GM19438 (cell line): ENCODE measurements around the gene OR5AC2.

Source experiments
- ATAC-seq: cut with Tn5 transposase; IDR thresholded peaks from one replicate; pipeline ENCODE4 v1.9.1; 2021; ENCODE audit warnings: low read depth; ENCODE audit not compliant: unreplicated experiment

OR5AC2 gene, protein sequence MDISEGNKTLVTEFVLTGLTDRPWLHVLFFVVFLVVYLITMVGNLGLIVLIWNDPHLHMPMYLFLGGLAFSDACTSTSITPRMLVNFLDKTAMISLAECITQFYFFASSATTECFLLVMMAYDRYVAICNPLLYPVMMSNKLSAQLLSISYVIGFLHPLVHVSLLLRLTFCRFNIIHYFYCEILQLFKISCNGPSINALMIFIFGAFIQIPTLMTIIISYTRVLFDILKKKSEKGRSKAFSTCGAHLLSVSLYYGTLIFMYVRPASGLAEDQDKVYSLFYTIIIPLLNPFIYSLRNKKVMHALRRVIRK

DNA sequence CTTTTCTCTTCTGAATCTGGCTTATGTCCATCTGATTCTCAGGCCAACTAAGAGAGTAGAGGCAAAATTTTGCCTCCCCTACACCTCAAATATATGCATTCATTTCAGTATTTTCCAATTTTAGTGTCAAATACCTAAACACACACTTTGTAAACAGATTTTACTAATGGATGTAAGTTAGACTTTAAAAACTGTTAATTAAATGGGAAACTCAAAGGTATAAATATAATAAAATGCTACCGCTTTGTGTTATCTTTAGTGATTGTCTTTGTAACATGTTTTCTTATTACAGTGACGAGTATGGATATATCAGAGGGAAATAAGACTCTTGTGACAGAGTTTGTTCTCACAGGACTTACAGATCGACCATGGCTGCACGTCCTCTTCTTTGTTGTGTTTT is at the start of gene OR5AC2:
Gene OR5AC2 (plus strand): TSS at position 301 of the 400 bp plus-strand sequence. CDS start 0 bp downstream, at position 301.
- no peak for ATAC-seq

- no peak for ATAC-seq
Observed at GRCh38 chr3:98038286-98038685, 48.7 kb upstream of the OR5AC2 start.

DNA sequence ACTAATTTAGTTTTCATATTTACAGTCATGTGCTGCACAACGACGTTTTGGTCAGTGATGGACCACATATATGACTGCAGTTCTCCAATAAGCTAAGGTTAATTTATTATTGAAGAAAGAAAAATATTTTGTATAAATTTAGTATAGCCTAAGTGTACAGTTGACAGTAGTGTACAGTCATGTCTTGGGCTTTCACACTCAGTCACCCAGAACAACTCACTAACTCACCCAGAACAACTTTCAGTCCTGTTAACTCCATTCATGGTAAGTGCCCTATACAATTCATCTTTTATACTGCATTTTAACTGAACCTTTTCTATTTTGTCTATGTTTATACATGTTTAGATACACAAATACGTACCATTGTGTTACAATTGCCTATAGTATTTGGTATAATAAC is 48.1 kb upstream of the OR5AC2 start:
- ATAC-seq, result no peak

GRCh38 chr3:98039322-98040024 is 47.5 kb upstream of the OR5AC2 start:
- ATAC-seq, result peak; percentile 95

DNA sequence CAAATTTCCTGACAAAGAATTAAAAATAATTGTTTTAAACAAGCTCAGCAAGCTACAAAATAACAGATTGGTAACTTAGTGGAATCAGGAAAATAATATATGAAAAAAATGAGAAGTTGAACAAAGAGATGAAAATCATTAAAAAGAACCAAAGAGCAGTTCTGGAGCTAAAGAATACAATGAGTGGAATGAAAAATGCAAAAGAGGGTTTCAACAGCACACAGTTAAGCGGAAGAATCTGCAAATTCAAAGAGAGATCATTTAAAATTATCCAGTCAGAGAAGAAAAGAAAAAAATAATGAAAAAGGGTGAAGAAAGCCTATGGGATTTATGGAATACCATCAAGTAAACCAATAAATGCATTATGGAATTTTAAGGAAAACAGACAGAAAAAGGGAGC is 45.6 kb upstream of the OR5AC2 start:
- no peak for ATAC-seq

GRCh38 chr3:98048586-98048985 is 38.4 kb upstream of the OR5AC2 start:
- no peak for ATAC-seq

- ATAC-seq, result no peak
Observed at GRCh38 chr3:98049271-98049670, 37.7 kb upstream of the OR5AC2 start.

GRCh38 chr3:98056035-98056434 is 30.9 kb upstream of the OR5AC2 start:
- ATAC-seq, result no peak

- no peak for ATAC-seq
Observed at GRCh38 chr3:98057631-98058030, 29.3 kb upstream of the OR5AC2 start.

GRCh38 chr3:98058244-98058960 is 28.6 kb upstream of the OR5AC2 start:
- no peak for ATAC-seq

DNA sequence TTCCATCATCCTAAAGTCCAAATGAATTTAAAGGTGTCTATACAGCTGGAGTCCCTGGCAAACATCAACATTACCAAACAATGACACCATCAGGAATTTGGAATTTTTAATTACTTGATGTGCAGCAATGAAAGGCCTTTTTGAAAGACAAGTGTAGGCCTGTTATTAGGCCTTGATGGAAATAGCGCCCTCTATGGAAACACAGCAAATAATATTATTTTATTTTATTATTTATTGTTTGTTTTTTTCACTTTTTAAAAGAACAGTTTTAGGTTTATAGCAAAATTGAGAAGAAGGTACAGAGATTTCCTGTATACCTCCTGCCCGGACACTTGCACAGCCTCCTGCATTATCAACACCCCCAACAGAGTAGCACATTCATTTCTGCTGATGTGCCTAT is 18.1 kb upstream of the OR5AC2 start:
- ATAC-seq, result no peak

DNA sequence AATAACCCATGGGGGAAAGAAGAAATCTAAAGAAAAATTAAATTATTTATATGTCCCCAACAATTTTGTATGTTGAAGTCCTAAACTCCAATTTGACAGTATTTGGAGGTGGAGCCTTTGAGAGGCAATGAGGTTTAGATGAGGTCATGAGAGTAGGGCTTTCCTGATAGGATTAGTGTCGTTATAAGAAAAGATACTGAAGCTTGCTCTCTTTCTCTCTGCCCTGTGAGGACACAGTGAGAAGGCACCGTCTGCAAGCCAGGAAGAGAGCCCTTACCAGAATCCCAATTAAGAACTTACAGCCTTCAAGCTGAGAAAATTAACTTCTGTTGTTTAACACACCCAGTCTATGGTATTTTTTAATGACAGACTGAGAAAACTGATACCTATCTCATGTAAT is 16.1 kb upstream of the OR5AC2 start:
- no peak for ATAC-seq

GRCh38 chr3:98073486-98073885 is 13.5 kb upstream of the OR5AC2 start:
- ATAC-seq, result no peak

DNA sequence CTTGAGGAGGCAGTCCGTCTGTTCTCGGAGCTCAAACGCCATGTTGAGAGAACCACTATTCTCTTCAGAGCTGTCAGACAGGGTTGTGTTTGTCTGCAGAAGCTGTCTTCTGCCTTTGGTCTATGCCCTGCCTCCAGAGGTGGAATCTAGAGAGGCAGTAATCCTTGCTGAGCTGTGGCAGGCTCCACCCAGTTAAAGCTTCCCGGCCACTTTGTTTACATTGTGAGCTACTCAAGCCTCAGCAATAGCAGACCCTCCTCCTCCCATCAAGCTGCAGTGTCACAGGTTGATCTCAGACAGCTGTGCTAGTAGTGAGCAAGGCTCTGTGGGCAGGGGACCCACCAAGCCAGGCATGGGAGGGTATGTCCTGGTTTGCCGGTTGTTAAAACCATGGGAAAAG is 8.9 kb downstream of the OR5AC2 start:
- no peak for ATAC-seq

- no peak for ATAC-seq
Observed at GRCh38 chr3:98099848-98100247, 12.9 kb downstream of the OR5AC2 start.

DNA sequence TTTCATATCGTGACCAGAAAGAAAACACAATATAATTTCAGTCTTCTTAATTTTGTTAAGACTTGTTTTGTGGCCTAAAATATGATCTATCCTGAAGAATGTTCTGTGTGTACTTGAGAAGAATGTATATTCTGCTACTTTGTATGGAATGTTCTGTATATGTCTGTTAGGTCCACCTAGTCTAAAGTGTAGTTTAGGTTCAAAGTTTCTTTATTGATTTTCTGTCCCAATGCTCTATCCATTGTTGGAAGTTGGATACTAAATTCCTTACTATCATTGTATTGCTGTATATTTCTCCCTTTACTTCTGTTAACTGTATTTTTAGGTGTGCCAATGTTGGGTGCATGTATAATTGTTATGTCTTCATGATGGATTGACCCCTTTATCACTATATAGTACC is 21.2 kb downstream of the OR5AC2 start:
- no peak for ATAC-seq

DNA sequence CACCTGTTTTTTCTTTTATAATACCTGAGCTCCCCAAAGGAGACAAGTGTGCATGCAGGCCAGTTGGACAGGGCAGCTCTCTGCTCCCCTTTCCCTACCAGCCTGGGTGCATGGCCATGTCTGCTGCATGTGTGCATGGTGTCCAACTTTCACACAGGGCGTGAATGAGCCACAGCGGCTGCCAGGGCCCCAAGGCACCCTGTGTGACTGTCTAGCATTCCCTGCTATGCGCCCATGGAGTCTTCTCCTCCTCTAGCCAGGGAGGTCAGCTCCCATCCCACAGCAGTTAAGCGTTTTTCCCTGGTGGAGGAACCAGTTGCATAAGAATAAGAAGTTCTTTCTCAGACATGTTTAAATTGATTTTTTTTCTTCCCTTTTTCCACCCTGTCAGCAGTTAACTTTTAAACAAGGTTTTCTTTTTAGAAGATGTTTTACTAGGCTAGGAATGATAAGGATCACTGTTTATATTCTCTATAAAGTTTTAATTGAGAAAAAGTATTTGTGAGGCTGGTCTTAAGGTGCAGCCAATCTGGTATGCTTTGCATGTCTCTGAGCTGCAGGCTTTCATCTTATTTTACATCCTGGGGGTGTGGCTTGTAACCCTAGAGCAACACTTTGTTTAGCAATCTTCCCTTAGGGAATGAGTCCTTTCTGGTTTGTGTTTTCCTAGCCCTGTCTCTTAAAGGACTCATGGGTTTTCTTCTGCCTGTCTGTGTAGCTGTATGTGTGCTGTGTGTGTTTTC is 23.0 kb downstream of the OR5AC2 start:
- no peak for ATAC-seq

DNA sequence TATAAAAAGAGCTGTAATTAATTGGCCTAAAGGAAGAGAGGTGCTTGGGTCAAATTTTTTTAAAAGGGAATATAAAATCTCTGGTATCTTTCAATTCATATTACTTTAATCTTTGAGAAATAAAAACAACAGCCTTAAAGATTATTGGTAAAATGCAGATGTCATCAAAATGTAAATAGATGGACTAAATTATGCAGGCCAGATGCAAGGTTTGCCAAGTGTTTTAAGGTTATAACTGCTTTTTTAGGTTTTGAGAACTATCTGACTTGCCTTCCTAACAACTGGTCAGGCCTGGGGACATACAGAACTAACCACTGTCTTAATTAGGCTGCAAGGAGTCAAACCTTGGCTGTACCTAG is 23.6 kb downstream of the OR5AC2 start:
- ATAC-seq, result no peak

DNA sequence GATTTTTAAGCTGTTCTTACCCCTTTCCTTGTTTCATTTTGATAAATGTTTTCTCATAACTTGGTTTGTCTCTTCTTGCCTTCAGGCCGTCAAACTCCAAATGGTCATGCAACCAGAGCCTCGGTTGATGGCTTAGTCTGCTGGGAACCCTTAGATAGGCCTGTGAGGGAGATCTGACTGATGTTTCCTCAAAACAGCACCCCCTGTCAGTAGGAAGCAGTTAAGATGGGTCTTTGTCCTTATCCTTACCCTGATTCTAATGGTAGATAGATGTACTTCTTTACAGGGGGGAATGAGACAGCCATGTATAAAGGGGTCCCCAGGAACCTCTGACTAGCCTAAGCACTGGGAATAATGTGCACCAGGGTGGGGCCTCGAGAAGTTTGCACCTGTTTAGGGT is 27.3 kb downstream of the OR5AC2 start:
- no peak for ATAC-seq

DNA sequence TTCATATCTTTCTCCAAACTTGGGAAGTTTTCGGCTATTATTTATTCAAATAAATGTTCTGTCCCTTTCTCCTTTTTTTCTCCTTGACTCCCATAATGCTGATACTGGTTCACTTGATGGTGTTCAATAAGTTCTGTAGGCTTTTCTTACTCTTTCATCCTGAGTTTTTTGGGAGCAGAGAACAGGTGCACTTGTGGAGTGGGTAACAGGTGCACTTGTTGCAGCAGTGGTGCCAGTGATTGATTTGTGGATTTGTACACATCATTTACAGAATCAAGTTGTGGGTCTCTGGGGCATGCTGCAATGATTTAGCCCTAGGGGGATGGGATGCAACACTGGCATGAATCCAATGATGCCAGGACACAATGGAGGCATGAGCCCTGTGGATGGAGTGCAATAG is 28.7 kb downstream of the OR5AC2 start:
- no peak for ATAC-seq

DNA sequence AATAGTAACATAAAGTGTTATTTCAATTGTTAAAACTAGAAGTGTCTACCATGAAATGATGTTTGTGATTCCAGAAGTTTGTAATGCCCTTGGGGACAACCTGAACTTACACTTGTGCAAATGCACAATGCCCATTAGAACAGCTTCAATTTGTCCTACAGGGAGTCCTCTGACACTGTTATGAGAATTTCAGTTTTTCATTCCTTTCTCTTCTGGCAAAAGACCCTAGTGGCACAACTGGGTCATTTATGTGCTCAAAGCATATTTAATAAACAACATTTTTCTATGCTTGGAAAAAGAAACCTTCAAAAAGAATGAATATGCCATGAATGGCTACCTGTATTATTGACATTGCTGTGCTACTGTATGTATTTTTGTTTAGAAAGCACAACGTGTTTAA is 43.4 kb downstream of the OR5AC2 start, which contains the start of gene OR5H1:
Gene OR5H1 (plus strand): TSS at position 301 of the 400 bp plus-strand sequence. CDS start 1,977 bp downstream, outside the sequence.
- ATAC-seq, result no peak
